MV-4-11 (cell line): ENCODE measurements around the gene SEC23B.
A peak's percentile ranks its signal among the peaks of the same experiment; 100 is the strongest.
"Not testable (repeated sequence)": the region's sequence is repeated elsewhere in the genome, so short reads cannot be mapped to it uniquely, and the experiment has no call there.

Experiments used
- DNase-seq: peaks from one replicate; lab custom pipeline; 2025; lab: John Stamatoyannopoulos, UW

The SEC23B gene

DNA sequence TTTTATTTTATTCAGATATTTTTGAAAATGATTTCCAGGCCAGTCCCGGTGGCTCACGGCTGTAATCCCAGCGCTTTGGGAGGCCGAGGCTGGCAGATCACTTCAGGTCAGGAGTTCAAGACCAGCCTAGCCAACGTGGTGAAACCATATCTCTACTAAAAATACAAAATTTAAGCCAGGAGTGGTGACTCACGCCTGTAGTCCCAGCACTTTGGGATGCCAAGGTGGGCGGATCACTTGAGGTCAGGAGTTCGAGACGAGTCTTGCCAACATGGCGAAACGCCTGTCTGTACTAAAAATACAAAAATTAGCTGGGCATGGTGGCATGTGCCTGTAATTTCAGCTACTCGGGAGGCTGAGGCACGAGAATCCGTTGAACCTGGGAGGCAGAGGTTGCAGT is 19.0 kb downstream of the SEC23B start:
- DNase-seq, result not testable (repeated sequence)

DNA sequence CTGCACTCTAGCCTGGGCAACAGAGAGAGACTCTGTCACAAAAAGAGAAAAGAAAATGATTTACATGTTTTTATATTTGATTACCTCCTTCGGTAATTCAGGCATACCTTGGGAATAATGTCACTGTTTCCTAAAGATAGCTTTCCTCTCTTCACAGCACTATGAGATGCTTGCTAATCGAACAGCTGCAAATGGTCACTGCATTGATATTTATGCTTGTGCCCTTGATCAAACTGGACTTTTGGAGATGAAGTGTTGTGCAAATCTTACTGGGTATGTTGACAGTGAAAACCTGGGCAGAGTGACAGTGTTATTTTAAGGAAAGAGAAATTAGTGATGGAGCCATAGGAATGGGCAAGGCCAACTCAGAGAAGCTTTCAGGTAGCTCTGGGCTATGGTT is 19.6 kb downstream of the SEC23B start:
- DNase-seq, result no peak

DNA sequence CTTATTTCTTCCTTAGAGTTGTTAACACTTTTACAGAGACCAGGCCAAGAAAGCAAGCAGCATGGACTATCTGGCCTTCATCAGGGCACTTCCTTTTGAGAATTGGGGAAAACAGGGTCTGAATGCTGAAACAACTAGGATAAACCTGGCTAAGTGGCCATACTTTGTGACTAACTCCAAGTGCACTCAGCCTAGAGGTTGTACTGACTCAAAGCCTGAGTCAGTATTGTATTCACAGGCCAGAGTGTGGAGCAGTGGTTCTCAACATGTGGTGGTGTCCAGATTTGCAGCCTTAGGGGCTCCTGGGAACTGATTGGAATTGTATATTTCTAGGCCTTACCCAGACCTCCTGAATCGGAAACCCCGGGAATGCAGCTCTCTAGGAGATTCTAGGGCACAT is 20.1 kb downstream of the SEC23B start:
- no peak for DNase-seq

DNA sequence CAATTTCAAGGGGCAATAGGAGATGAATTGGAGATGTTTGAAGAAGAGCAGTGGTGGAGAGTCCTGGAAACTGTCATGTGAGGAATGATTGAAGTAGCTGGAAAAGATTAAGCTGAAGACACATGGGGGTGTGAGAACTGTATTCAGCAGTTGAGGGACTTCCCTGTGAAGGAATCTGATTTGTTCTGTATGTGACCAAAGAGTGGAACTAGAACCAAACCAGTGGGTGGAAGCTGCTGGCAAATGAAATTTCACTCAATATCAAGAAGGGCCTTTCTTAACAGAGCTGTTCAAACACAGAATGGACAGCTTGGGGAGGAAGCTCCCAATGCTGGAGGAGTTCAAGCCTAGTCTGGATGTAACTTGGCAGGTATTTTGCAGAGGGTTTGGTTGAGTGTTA is 21.3 kb downstream of the SEC23B start:
- no peak for DNase-seq

DNA sequence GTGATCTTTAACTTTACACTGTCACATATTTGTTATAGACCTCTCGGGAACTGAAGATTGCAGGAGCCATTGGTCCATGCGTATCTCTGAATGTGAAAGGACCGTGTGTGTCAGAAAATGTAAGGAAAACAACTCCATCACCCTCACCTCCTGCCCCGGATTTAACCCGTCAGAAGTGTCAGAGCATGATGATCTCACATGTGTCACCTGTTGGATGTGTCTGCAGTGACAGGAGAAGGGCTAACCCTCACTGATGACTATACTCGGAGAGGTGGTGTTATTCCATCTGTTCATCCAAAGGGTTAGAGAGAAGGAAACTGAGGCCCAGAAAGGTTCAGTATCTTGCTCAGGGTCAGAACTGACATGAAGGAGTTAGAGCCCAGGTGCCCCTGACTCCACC is 24.9 kb downstream of the SEC23B start:
- no peak for DNase-seq

DNA sequence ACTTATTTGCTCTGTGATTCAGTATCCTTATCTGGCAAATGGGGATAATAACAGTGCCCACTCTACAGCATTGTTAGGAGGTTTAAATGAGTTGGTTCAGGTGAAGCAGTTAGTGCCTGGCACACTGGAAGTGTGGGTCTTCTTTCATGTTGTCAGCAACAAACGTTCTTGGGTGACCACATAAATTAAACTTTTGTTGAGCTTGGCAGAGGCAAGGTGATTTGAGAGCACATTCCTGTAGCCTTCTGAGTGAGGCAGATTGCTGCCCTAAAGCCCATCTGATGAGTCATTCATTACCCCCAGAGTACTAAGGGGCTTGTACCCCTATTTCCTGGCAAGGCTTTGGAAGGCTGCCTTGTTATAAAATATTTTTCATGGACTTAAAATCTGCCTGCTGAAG is 25.8 kb downstream of the SEC23B start:
- DNase-seq, result no peak

DNA sequence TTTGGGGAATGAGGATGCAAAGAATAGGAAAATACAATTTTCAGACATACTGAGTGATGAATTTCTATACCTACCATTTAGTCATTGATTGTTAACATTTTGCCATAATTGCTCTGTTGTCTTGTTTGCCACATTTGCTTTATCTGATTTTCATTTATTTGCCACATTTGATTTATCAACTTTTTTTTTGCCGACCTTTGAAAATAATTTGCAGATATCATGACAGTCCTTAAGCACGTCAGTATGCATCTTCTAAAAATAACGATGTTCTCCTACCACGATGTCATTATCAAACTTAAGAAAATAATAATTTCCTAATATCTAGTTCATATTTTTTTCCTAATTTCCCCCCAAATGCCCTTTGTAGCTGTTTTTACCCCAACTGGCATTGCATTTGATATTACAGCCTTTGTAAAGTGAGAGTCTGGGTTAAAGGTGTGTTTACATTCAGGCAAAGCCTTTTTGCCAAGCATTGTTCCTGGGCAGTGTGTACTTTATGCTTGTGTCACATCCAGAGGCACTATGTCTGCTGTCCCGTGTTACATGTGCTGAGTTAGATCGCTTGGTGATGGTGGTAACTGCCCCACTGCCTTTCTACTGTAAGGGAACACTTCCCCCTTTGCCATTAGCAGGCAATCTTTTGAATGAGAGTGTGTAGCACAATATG is 26.4 kb downstream of the SEC23B start:
- DNase-seq, result no peak

DNA sequence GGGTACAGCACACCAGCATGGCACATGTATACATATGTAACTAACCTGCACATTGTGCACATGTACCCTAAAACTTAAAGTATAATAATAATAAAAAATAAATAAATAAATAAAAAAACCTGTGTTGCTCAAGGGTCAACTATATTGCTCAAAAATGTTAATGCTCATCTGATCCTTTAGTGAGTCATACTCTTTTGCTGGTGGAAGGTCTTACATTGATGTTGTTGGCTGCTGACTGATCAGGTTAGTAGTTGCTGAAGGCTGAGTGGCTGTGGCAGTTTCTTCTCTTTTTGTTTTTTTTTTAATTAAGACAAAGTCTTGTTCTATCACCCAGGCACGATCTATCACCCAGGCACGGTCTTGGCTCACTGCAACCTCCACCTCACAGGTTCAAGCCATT is 29.9 kb downstream of the SEC23B start:
- DNase-seq, result no peak

DNA sequence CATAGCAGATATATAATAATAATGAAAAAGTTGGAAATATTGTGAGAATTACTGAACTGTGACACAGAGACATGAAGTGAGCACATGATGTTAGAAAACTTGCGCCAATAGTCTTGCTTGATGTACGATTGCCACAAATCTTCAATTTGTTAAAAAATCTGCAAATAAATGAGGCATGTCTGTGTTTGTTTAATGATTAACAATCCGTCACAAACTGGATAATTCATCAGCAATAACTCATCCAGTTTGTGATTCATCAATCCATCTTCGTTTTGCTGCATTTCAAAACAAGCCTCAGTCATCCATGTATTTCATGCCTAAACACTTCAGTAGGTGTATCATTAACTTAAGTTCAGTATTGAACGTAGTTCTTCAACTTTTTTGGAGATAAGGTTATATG is 34.0 kb downstream of the SEC23B start:
- no peak for DNase-seq

DNA sequence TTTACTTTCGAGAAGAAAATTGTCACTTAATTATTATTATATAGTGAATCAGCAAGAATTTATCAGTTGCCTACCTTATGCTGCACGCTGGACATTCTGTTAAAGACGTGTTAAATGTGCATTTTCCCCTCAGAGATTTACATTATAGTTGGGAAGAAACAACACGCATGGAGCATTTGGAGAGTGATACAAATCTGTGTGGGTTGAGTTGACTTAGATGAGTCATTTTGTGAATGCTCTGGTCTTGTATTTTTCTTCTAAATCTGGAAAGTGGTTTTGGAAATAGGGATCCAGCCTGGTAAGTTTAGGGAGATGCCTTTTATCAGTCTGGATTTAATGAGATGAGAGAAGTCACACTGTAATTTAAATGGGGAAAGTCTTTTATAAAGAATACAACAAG is 35.5 kb downstream of the SEC23B start:
- DNase-seq, result no peak

DNA sequence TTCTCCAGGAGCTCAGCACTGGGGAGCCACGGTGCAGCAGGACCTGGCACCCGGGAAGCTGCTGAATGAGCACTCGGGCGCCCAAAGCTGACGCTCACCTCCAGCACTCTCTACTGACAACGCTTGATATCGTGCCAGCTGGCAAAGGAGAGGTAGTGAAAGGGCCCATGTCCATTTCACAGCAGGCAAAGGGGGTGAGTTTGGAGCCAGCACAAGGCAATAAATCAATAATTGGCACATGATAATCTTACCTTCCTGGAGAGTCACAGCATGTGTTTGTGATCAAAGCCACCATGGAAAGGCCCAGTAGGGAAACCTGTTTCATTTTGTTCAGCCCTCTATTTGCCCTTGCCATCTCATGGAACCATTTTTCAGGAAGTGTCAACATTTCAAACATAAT is 36.2 kb downstream of the SEC23B start:
- DNase-seq, result no peak

DNA sequence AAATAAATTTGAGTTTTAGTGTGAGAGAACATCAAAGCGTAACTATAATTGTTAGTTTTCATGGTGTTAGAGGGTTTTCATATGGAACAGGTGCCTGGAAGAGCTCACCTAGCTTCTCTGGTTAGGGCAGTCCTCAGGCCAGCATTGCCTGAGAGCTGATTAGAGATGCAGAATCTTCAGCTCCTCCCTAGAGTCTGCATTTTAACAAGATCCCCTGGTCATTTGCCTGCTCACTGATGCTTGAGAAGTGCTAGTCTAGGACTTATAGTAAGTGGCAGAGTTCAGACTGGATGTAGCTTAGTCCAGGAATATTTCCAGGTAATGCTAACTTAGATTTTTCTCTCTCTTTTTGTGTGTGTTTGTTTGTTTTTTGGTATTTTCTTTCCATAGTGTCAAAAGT is 37.8 kb downstream of the SEC23B start:
- no peak for DNase-seq

DNA sequence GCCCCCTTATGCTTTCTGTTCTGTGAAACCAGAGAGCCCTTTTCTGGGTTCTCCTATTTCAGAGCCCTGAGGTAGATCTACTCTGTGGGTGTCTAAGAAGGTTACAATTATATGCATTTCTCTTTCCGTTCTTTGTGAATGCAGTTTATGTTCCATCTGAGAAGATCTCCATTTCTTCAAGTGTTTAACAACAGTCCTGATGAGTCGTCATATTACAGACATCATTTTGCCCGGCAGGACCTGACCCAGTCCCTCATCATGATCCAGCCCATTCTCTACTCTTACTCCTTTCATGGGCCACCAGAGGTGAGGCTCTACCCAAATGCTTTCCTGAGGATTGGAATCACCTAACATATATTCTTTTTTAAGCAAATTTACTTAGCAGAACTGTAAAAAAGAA is 40.7 kb downstream of the SEC23B start:
- DNase-seq, result no peak

DNA sequence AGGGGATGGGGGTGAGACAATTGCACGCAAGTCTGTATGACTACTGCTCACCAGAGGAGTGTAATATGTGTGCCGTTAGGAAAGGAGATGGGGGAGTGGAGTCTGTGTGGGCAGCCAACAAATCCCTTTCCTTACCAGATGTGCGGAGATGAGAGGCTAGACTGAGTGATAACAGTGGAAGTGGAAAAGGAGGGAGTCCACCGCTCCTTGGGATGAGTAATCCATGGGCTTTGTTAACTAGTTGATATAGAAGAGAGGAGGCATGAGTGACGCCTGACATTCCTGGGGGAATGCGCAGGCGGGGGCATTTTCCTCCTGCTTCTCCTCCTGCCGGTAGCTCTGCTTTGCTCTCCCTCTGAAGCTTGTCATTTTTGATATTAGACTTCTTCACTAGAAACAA is 46.0 kb downstream of the SEC23B start:
- no peak for DNase-seq

DNA sequence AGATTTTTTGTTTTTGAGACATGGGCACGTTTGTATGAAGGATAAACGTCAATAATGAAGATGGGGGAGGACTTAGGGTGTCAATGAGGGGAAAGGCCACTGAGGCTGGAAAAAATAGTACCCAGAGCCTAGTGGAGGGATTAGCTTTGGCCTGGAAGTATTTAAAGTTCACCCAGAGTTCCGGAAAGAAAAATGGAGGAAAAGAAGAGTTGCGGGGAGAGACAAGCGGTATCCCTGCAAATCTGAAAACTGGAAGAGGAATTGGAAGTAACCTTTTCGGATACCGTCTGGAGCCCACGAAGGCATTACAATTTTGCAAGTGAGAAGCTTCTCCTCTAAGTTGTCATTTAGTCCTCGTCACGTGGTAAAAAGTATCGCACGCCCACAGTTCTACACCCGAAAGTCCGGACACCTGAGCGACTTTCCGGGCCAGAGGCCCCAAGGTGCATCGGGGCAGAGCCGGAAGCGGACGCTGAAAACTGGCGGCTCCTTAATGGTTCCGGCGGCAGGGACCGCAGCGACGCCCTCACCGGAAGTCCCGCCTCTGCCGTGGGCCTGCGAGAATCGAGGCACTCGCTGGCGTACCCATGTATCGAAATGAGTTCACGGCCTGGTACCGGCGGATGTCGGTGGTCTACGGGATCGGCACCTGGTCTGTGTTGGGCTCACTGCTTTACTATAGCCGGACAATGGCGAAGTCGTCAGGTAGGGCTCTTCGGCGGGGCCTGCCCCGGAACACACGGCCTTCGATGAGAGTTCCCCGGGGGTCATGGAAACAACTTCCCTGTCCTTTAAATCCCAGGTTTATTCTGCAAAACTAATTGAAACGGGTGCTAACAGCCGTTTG is 59.4 kb downstream of the SEC23B start, which contains the start of gene SMIM26:
Gene SMIM26 (plus strand): TSS at position 541 of the 847 bp plus-strand sequence. CDS start 47 bp downstream, at position 588.
- DNase-seq, result peak; percentile 86

DNA sequence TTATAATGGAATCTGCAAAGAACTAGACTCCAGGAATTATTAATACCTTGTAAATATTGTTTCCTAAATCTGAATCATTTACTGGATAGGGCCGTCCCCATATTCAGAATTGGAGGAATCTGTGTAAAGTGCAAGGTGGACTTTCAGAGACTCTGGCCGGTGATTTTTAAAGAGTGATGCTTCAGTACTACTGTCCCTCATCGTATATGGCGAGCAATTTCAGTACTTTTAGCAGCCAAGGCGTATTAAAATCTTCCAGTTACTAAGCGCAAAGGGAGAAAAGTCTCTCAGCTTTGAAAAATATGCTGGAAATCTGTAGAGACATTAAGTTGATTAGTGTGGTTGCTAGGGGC is 60.0 kb downstream of the SEC23B start:
- DNase-seq, result no peak

DNA sequence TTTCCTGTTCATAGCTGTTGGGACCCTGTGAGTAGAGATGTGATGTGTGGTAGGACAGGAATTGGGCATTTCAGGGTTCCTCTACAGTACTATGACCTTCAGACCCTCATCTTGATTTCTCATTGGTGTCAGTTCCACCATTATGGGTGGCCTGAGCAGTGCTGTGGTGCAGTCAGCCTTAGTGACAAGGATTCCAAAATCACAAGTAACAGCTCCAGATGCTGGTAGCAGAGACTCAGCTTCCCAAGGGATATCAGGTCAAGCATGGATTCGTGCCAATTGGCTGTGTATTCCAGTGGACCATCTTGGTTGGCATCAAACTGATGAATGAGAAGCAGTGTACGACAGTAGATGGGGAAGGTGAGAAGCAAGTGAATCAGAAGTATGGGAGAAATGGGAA is 63.3 kb downstream of the SEC23B start:
- no peak for DNase-seq

DNA sequence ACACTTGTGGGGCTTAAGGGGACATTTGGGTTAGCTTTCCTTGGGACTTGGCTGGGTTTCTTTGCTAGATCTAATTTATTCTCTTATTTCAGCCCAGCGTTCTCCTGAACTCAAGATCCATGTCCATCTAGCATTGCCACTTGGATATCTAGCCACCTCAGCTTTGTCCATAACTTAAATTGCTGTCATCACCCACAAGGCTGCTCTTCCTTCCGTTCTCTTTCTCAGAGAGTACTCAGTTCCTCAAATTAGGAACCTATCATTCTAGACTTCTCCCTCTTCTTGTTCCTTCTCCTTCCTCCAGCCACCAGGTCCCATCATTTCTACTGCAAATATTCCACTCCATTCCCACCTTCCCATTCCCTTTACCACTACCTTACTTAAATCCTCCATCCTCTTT is 63.8 kb downstream of the SEC23B start:
- peak; percentile 91 for DNase-seq

DNA sequence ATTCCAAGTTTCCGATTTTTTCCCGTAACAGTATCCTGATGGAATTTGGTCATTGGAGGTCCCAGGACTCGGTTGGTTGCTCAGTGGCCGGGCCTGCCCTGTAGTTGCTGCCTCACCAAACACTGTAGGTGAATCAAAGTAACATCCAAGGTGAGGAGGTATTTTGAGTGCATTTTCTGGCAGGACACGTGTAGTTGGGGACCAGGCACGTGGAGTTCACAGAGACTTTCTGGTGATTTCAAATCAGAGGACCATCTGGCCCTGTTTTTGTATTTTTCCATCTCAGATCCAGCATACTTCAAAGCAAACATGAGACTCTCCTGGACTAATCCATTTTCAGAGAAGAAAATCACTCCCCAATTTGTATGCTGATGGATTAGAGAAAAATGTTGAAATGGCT is 70.2 kb downstream of the SEC23B start:
- DNase-seq, result no peak

DNA sequence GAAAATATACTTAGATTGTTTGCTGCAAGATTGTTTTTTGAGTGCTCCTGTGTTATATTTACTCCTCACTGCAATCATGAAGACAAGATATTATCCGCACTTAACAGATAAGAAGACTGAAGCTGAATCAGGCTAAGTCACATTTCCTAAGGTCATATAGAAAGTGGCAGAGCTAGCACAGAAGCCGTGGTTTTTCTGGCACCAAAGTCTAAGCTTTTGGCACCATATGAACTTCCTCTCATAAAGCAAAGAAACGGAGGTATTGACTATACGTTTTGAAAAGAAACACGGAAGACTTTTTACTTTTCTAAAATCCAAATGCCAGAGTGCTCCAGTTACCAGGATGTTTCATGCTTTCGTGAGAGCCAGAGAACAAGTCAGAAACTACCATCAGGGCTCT is 70.8 kb downstream of the SEC23B start:
- DNase-seq, result peak; percentile 64

DNA sequence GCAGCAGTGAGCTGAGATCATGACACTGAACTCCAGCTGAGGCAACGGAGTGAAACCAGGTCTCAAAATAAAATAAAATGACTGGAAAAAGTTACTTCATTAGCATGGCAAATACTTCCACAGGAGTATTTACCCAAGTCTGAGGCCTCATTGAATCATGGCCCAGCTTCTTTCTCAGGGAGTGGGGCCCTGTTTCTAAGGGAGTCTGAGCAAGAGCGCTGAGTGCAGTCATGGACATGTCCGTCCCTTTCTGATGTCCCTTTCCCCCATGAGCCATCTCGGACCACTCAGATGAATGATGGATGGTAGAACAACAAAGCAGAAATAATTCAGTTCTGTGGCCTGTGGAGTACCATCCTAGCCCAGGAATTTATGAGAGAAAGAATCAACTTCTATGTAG is 72.3 kb downstream of the SEC23B start:
- DNase-seq, result no peak

DNA sequence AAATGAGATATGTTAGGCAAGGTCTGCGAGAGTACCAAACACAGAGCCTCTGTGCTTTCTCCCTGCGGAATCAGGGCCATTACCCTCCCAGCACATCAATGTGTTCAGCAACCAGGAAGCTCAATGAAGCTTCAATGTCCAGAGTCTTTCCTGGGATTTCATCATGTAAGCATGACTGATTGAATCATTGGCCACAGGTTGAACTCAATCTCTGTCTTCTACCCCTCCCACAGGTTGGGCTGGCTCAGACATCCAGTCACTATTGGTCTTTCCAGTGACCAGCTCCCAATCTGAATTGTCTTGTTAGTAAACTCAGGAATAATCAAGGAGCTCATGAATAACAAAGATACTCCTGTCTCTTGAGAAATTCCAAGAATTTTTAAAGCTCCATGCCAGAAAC is 77.4 kb downstream of the SEC23B start:
- DNase-seq, result no peak

DNA sequence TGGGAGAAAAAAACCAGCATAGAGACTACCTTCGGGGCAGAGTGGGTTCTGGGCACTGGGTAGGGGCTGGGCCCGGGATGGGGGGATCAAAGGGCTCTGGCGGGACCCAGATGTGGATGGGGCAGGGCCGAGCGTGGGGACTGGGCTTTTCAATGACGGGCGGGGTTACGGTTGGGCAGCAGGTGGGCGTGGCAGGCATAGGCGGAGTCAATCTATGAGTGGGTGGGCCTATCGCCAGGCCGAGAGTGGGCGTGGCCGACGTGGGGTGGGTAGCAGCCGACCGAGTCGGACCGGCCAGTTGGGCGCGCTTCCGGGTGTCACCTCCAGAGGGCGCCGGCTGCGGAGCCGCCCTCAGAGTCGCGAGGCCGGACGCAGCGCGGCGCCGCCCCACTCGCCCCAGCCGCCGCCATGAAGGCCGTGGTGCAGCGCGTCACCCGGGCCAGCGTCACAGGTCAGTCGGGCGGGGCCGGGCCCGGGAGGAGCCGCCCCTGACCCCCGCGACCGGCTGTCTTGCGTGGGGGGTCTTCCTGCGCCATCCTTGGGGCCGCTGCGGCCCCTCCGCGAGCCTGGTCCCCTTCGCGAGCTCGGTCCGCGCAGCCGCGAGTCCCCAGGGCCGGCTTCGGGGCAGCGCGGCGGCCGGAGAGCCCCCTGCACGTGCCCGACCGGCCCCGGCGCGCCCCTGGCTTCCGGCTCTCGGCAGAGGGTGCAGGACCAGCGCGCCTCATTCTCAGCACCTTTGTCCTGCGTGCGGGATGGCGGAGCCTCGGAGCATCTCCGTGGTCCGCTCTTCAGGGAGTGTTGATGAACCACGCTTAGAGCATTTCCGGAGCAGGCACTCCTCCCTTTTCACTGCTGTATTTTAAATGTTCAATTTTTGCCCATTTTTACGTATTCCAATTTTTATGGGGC is 80.2 kb downstream of the SEC23B start, which contains the start of gene DTD1:
Gene DTD1 (plus strand): TSS at position 390 of the 909 bp plus-strand sequence. CDS start 19 bp downstream, at position 409.
- peak; percentile 74 for DNase-seq
